OCI-LY7 (cell line): ENCODE results near the gene SPSB1. TPM values are rescaled to one million over a fixed set of nuclear protein-coding genes. Genes with fewer than 3 reads are reported as not detected.

Experiments used
- BruUV-seq: library from RNA; stranded (reverse); fragments of 400-500 nt; replicated peaks from 2 replicates; lab custom pipeline; 2021; lab: Mats Ljungman, UMichigan
- CTCF ChIA-PET: fragments of 300-600 bp; sonication (Branson Sonifier 250); formaldehyde crosslinking; loops from one replicate; lab custom pipeline; 2022; ENCODE audit warnings: antibody characterized with exemption; ENCODE audit not compliant: unreplicated experiment; lab: Charles Lee
- POLR2A ChIA-PET: fragments of 300-600 bp; sonication (Branson Sonifier 250); formaldehyde crosslinking; loops from one replicate; lab custom pipeline; 2022; ENCODE audit warnings: antibody characterized with exemption; lab: Charles Lee
- DNase-seq: peaks from one replicate; pipeline ENCODE4 v3.0.0-alpha.2; 2015; ENCODE audit warnings: low spot score
- H2AFZ ChIP-seq: fragments of 200-600 bp; sonication (generic), shearing (Covaris generic); 2 replicates; pipeline ENCODE4 v1.6.1; 2014; ENCODE audit warnings: mild to moderate bottlenecking, antibody characterized with exemption, low read length, moderate library complexity
- H3K27ac ChIP-seq: fragments of 200-600 bp; sonication (generic); 2 replicates; pipeline ENCODE4 v1.5.1; 2014; ENCODE audit warnings: mixed run types, low read depth, mild to moderate bottlenecking, moderate library complexity, low read length, inconsistent platforms; ENCODE audit not compliant: poor library complexity, severe bottlenecking
- H3K36me3 ChIP-seq: fragments of 200-600 bp; sonication (generic); 2 replicates; pipeline ENCODE4 v1.6.1; 2014; ENCODE audit warnings: mild to moderate bottlenecking, antibody characterized with exemption, low read length, moderate library complexity, mixed read lengths; ENCODE audit not compliant: insufficient read depth
- H3K4me1 ChIP-seq: fragments of 200-600 bp; sonication (generic); 2 replicates; pipeline ENCODE4 v1.5.1; 2014; ENCODE audit warnings: mild to moderate bottlenecking, low read length; ENCODE audit not compliant: insufficient read depth, poor library complexity, severe bottlenecking
- H3K4me2 ChIP-seq: fragments of 200-600 bp; sonication (generic); 2 replicates; pipeline ENCODE4 v1.6.1; 2014; ENCODE audit warnings: mild to moderate bottlenecking, low read length
- H3K4me3 ChIP-seq: fragments of 200-600 bp; sonication (generic); 2 replicates; pipeline ENCODE4 v1.5.1; 2014; ENCODE audit warnings: mild to moderate bottlenecking, low read depth, low read length; ENCODE audit not compliant: poor library complexity, severe bottlenecking
- H3K79me2 ChIP-seq: fragments of 200-600 bp; sonication (generic); 2 replicates; pipeline ENCODE4 v1.6.1; 2016; ENCODE audit warnings: low read depth, mild to moderate bottlenecking, low read length, moderate library complexity, mixed read lengths; ENCODE audit not compliant: insufficient read depth
- H3K9me2 ChIP-seq: fragments of 200-600 bp; sonication (generic); 2 replicates; pipeline ENCODE4 v1.6.1; 2016; ENCODE audit warnings: mild to moderate bottlenecking, low read length, mixed read lengths; ENCODE audit not compliant: insufficient read depth
- H3K9me3 ChIP-seq: fragments of 200-600 bp; sonication (generic); 2 replicates; pipeline ENCODE4 v1.6.1; 2014; ENCODE audit warnings: mild to moderate bottlenecking, mixed run types, low read length, mixed read lengths
- H4K20me1 ChIP-seq: fragments of 200-600 bp; sonication (generic); 2 replicates; pipeline ENCODE4 v1.6.1; 2014; ENCODE audit warnings: mild to moderate bottlenecking, antibody characterized with exemption, low read length, moderate library complexity, mixed read lengths; ENCODE audit not compliant: insufficient read depth
- CTCF ChIP-seq: fragments of 200-600 bp; sonication (generic); conservative IDR thresholded peaks from 2 replicates; pipeline ENCODE4 v1.5.1; 2014; ENCODE audit warnings: mild to moderate bottlenecking, antibody characterized with exemption, low read length, moderate library complexity, mixed read lengths
- EZH2phosphoT487 ChIP-seq: fragments of 200-600 bp; sonication (generic); IDR thresholded peaks from 2 replicates; pipeline ENCODE4 v1.6.1; 2018; ENCODE audit warnings: low read depth, borderline replicate concordance, mild to moderate bottlenecking, mixed run types, antibody characterized with exemption, low read length, moderate library complexity, mixed read lengths
- intact Hi-C: fragments of 100-400 bp; cut with micrococcal nuclease; formaldehyde crosslinking; loops from one replicate; pipeline ENCODE4 v1.10.0; 2022; ENCODE audit not compliant: unreplicated experiment
- total RNA-seq, 2 experiments: library from RNA; depleted of rRNA in 1 of 2; stranded (reverse); fragments of >200 nt in 1 of 2; shearing (Covaris generic) in 1 of 2; gene quantifications; 2 replicates each; pipeline ENCODE4 v1.2.3, GENCODE V29; 2014 to 2022

Gene SPSB1
- total RNA-seq, 2 experiments from 2014 or later: 1.2 to 14.0 TPM

DNA sequence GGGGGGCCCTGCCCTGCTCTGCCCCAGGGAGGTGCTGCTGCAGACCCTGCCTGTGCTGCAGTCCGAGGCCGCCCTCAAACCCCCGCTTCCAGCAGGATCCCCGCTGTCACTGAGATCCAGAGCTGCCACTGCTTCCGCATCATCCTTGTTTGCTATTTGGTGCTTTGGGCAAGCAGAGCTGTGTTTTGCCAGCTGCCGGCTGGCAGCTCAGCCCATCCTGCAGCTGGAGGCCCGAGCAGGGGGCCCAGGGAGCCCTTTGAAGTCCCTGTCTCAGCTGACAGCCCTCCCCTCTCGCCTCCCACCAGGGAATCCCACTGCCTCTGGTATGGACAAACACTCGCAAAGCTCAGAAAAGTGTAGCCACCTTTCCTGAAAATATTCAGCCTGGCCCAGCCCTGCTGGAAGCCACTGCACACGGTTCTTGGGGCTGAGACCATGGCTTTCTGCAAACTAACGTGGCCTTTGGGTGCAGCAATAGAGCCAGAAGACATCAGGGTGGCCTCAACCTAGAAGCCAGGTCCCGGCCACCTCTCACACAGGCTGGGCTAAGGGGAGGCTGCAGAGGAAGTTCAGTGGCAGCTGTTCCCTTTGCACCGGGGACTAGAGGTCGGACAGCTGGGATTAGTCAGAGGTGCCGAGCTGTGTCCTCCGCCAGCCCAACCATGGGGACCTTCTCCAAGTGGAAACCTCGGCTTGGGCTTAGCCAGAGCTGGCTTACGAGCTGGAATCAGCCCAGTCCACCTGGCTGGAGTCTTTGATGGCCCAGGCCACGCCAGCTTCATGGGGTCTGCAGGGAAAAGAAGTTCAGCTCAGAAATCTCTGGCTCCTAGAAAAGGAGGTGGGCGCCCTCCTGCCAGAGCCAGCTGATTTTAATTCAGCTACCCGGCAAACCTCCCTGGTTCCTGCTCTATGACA, 107.1 kb downstream of the SPSB1 start:
- no peaks in the 10 kb centered on the region for H3K36me3 ChIP-seq
- no peak overlapping the region for H3K4me3 ChIP-seq
- intact Hi-C loops: no loop called here
- H2AFZ ChIP-seq: peak overlapping the region; percentile 75; the same call in 1 of the 2 replicates
- ChIA-PET POLR2A (interaction anchor here (0.6 to 2.3 kb wide), 11 partner anchors 9 to 31 kb away, joined by 3 to 7 read pairs (median 4); no protein-coding TSS in a partner anchor), CTCF (interaction anchor here (0.8 to 1.6 kb wide), 5 partner anchors 11 to 165 kb away, joined by 3 to 5 read pairs (median 3); partner anchors contain the start of gene H6PD)
- no peaks in the 10 kb centered on the region for H3K9me3 ChIP-seq
- H3K4me2 ChIP-seq: peak overlapping the region; percentile 44
- TF ChIP-seq EZH2phosphoT487 (no peak), CTCF (no peak)
- no peaks in the 10 kb centered on the region for H3K9me2 ChIP-seq
- no peak overlapping the region for H3K27ac ChIP-seq
- peak; percentile 46 for DNase-seq
- H3K4me1 ChIP-seq: peaks cover 35% of the 10 kb centered on the region
- H4K20me1 ChIP-seq: no peaks in the 10 kb centered on the region
- no TSS peak for BruUV-seq
- H3K79me2 ChIP-seq: no peaks in the 10 kb centered on the region

GRCh38 chr1:9400425-9401079, 107.9 kb downstream of the SPSB1 start:
- TF ChIP-seq CTCF: no peak
- Histone ChIP-seq H4K20me1 (no peaks in the 10 kb centered on the region), H3K9me3 (no peaks in the 10 kb centered on the region), H3K4me3 (no peak overlapping the region), H3K9me2 (no peaks in the 10 kb centered on the region), H3K4me2 (peak overlapping the region; percentile 44), H3K27ac (no peak overlapping the region), H2AFZ (peak overlapping the region; percentile 75; the same call in 1 of the 2 replicates), H3K36me3 (no peaks in the 10 kb centered on the region), H3K4me1 (peaks cover 43% of the 10 kb centered on the region), H3K79me2 (no peaks in the 10 kb centered on the region)
- ChIA-PET CTCF (interaction anchor here (0.8 to 1.6 kb wide), 4 partner anchors 10 to 25 kb away, joined by 3 to 5 read pairs (median 4); no protein-coding TSS in a partner anchor), POLR2A (interaction anchor here (0.7 to 2.3 kb wide), 9 partner anchors 10 to 31 kb away, joined by 3 to 7 read pairs (median 4); no protein-coding TSS in a partner anchor)
- intact Hi-C loops: no loop called here
- peak; percentile 44 for DNase-seq
- BruUV-seq: no TSS peak
